ENCODE results near the gene TXNDC2. TPM values are rescaled to one million over a fixed set of nuclear protein-coding genes. Genes with fewer than 3 reads are reported as not detected.

The TXNDC2 gene
- total RNA-seq, 2 experiments from 2014 or later, result not detected

- CTCF ChIA-PET, result no interaction called here
- H3K27me3 Mint-ChIP-seq (ENCODE audit: low read depth), result no peaks in the 10 kb centered on the region
Observed at GRCh38 chr18:9931678-9932077, 45.9 kb downstream of the TXNDC2 start.

DNA sequence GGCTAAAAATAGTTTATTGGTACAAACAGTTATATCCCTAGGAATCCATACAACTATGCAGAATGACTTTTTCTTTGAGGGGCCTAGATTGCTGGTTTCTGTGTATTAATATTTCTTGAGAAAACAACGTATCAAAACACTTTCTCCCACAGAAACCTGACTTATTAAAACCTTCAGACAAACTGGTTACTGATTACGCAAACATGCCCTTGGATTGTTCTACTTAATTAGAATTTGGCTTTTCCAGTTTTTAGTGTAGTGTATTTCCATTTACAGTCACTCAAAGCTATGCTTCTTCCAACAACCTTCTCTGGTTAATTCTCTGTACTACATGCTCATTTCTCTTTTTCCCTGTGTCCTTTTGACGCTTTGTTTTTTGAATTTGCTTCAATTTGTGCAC lies 48.1 kb downstream of the TXNDC2 start:
- Mint-ChIP-seq H3K36me3 (ENCODE audit: low read depth) (peaks cover 50% of the 10 kb centered on the region), H3K9me3 (ENCODE audit: insufficient read depth) (no peaks in the 10 kb centered on the region), H3K4me1 (ENCODE audit: low read depth) (peaks cover 9% of the 10 kb centered on the region), H3K27ac (no peak overlapping the region), H3K4me3 (no peak overlapping the region), H3K27me3 (ENCODE audit: low read depth) (no peaks in the 10 kb centered on the region)
- ChIA-PET POLR2A (no interaction called here), CTCF (interaction anchor here (1.0 kb wide), 1 partner anchor 17 kb away, joined by 6 read pairs; no protein-coding TSS in a partner anchor)
- ATAC-seq, result no peak
- no peak for DNase-seq

More at GRCh38 chr18:9931678-9932077, 45.9 kb downstream of the TXNDC2 start:
- H3K9me3 Mint-ChIP-seq (ENCODE audit: insufficient read depth), result no peaks in the 10 kb centered on the region
- H3K4me3 Mint-ChIP-seq, result no peak overlapping the region
- POLR2A ChIA-PET, result no interaction called here
- no peak for ATAC-seq
- peaks cover 34% of the 10 kb centered on the region for H3K36me3 Mint-ChIP-seq (ENCODE audit: low read depth)
- no peak for DNase-seq
- H3K27ac Mint-ChIP-seq, result no peak overlapping the region
- H3K4me1 Mint-ChIP-seq (ENCODE audit: low read depth), result peaks cover 22% of the 10 kb centered on the region

- H3K9me3 Mint-ChIP-seq (ENCODE audit: insufficient read depth), result no peaks in the 10 kb centered on the region
- H3K27ac Mint-ChIP-seq, result no peak overlapping the region
- H3K36me3 Mint-ChIP-seq (ENCODE audit: low read depth), result peaks cover 50% of the 10 kb centered on the region
- ATAC-seq (no peak), DNase-seq (no peak)
- peaks cover 5% of the 10 kb centered on the region for H3K4me1 Mint-ChIP-seq (ENCODE audit: low read depth)
- POLR2A ChIA-PET, result no interaction called here
- H3K27me3 Mint-ChIP-seq (ENCODE audit: low read depth), result no peaks in the 10 kb centered on the region
- CTCF ChIA-PET, result interaction anchor here (1.0 kb wide), 1 partner anchor 17 kb away, joined by 6 read pairs; no protein-coding TSS in a partner anchor
- H3K4me3 Mint-ChIP-seq, result no peak overlapping the region
Observed at GRCh38 chr18:9934274-9934673, 48.5 kb downstream of the TXNDC2 start.

Other genes starting within 250 kb of the TXNDC2 start
- gene RAB31, start 177.7 kb upstream of the TXNDC2 start, total RNA-seq, result not detected
- 100 to 1,000 TPM; 138 to 142 TPM for gene VAPA, start 28.0 kb downstream of the TXNDC2 start, total RNA-seq

Data from activated CD8-positive, alpha-beta T cell treated with anti-CD3 and anti-CD28 coated beads, Interleukin-2, amount 10 ng/mL, durations not matched to agents 7 days and 5 days (primary cell).